ENCODE results near the gene PFN3.

GRCh38 chr5:177403102-177403791 lies 2.8 kb upstream of the PFN3 start:
- TF ChIP-seq, protein P1, sequence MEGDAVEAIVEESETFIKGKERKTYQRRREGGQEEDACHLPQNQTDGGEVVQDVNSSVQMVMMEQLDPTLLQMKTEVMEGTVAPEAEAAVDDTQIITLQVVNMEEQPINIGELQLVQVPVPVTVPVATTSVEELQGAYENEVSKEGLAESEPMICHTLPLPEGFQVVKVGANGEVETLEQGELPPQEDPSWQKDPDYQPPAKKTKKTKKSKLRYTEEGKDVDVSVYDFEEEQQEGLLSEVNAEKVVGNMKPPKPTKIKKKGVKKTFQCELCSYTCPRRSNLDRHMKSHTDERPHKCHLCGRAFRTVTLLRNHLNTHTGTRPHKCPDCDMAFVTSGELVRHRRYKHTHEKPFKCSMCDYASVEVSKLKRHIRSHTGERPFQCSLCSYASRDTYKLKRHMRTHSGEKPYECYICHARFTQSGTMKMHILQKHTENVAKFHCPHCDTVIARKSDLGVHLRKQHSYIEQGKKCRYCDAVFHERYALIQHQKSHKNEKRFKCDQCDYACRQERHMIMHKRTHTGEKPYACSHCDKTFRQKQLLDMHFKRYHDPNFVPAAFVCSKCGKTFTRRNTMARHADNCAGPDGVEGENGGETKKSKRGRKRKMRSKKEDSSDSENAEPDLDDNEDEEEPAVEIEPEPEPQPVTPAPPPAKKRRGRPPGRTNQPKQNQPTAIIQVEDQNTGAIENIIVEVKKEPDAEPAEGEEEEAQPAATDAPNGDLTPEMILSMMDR (conservative IDR thresholded peaks at IDR 0.05; ENCODE audit: low read depth in 2 of 2), result no peak; a peak in 1 of 4 replicates
- no peak for TF ChIP-seq EZH2phosphoT487 (IDR thresholded peaks at IDR 0.05; ENCODE audit: unreplicated experiment)

Data from GM23338 (cell line).